IMR-90 (cell line): ENCODE measurements around the gene NBPF1. TPM values are rescaled to one million over a fixed set of nuclear protein-coding genes. Genes with fewer than 3 reads are reported as not detected.

Experiments used
- ATAC-seq: fragments of 200-7000 bp; cut with Tn5 transposase; 2 replicates; pipeline ENCODE4 v1.9.1; 2020; ENCODE audit warnings: low read depth, mild to moderate bottlenecking, moderate library complexity
- Bru-seq: library from RNA; stranded (reverse); fragments of 400-500 nt; gene quantifications from one replicate; lab custom pipeline; 2021; lab: Mats Ljungman, UMichigan
- BruChase-seq, 2 experiments: library from RNA; stranded (reverse); fragments of 400-500 nt; gene quantifications; one replicate each; lab custom pipeline; 2021; lab: Mats Ljungman, UMichigan
- BruUV-seq: library from RNA; stranded (reverse); fragments of 400-500 nt; replicated peaks from 2 replicates; lab custom pipeline; 2021; lab: Mats Ljungman, UMichigan
- CTCF ChIA-PET: fragments of 300-600 bp; formaldehyde crosslinking; extraction: SDS; loops from one replicate; lab custom pipeline; 2021; ENCODE audit warnings: antibody characterized with exemption; lab: Yijun Ruan, JAX
- POLR2A ChIA-PET: fragments of 300-600 bp; sonication (Branson Sonifier 250); formaldehyde crosslinking; loops from one replicate; lab custom pipeline; 2022; ENCODE audit warnings: antibody characterized with exemption; ENCODE audit not compliant: unreplicated experiment; lab: Charles Lee
- DNase-seq: peaks from one replicate; pipeline ENCODE4 v3.0.0; 2013
- H2AFZ ChIP-seq: replicated peaks from 2 replicates; pipeline ENCODE3; 2013; ENCODE audit warnings: low read length, mild to moderate bottlenecking; ENCODE audit not compliant: poor library complexity
- H2AK5ac ChIP-seq: 2 replicates; pipeline ENCODE4 v1.6.1; 2013; ENCODE audit warnings: low read depth, low read length, inconsistent platforms
- H2AK9ac ChIP-seq: replicated peaks from 2 replicates; pipeline ENCODE3; 2013; ENCODE audit warnings: mild to moderate bottlenecking, low read depth, low read length, moderate library complexity; ENCODE audit not compliant: poor library complexity
- H2BK120ac ChIP-seq: 2 replicates; pipeline ENCODE4 v1.6.1; 2013; ENCODE audit warnings: low read depth, low read length, inconsistent platforms
- H2BK15ac ChIP-seq: 3 replicates; pipeline ENCODE4 v1.6.1; 2013; ENCODE audit warnings: low read depth, low read length, inconsistent platforms
- H2BK20ac ChIP-seq: 2 replicates; pipeline ENCODE4 v1.6.1; 2013; ENCODE audit warnings: low read depth, mild to moderate bottlenecking, inconsistent platforms, low read length, moderate library complexity
- H2BK5ac ChIP-seq: 2 replicates; pipeline ENCODE4 v1.6.1; 2013; ENCODE audit warnings: mild to moderate bottlenecking, low read depth, low read length, inconsistent platforms; ENCODE audit not compliant: poor library complexity, severe bottlenecking
- H3K14ac ChIP-seq: replicated peaks from 2 replicates; pipeline ENCODE4 v1.6.1; 2013; ENCODE audit warnings: low read depth, low read length, inconsistent platforms
- H3K18ac ChIP-seq: 2 replicates; pipeline ENCODE4 v1.6.1; 2013; ENCODE audit warnings: low read depth, low read length, control low read depth
- H3K23ac ChIP-seq: 2 replicates; pipeline ENCODE4 v1.6.1; 2013; ENCODE audit warnings: low read depth, low read length, inconsistent platforms
- H3K27ac ChIP-seq: 2 replicates; pipeline ENCODE4 v1.5.1; 2013; ENCODE audit warnings: mild to moderate bottlenecking, control low read depth, low read length; ENCODE audit not compliant: insufficient read depth
- H3K27me3 ChIP-seq: 2 replicates; pipeline ENCODE4 v1.6.1; 2013; ENCODE audit warnings: low read length; ENCODE audit not compliant: control insufficient read depth, insufficient read depth
- H3K36me3 ChIP-seq: 2 replicates; pipeline ENCODE4 v1.6.1; 2013; ENCODE audit warnings: low read length, mixed read lengths; ENCODE audit not compliant: control insufficient read depth, insufficient read depth
- H3K4ac ChIP-seq: 2 replicates; pipeline ENCODE4 v1.6.1; 2013; ENCODE audit warnings: low read depth, low read length, inconsistent platforms
- H3K4me1 ChIP-seq: 2 replicates; pipeline ENCODE4 v1.6.1; 2013; ENCODE audit warnings: low read length, mixed read lengths; ENCODE audit not compliant: control insufficient read depth, insufficient read depth
- H3K4me2 ChIP-seq: 2 replicates; pipeline ENCODE4 v1.6.1; 2013; ENCODE audit warnings: low read depth, mild to moderate bottlenecking, control low read depth, low read length, moderate library complexity
- H3K4me3 ChIP-seq: 2 replicates; pipeline ENCODE4 v1.5.1; 2013; ENCODE audit warnings: low read depth, mild to moderate bottlenecking, control low read depth, low read length, moderate library complexity; ENCODE audit not compliant: insufficient read depth
- H3K56ac ChIP-seq: 2 replicates; pipeline ENCODE4 v1.6.1; 2013; ENCODE audit warnings: low read length, inconsistent platforms; ENCODE audit not compliant: insufficient read depth; ENCODE audit errors: extremely low read depth
- H3K79me1 ChIP-seq, 2 experiments: 2 replicates each; pipeline ENCODE4 v1.6.1; 2013; ENCODE audit warnings: low read length in 2 of 2, inconsistent platforms in 1 of 2, low read depth in 1 of 2
- H3K9ac ChIP-seq: 2 replicates; pipeline ENCODE4 v1.6.1; 2013; ENCODE audit warnings: low read depth, low read length, control low read depth
- H3K9me1 ChIP-seq: 2 replicates; pipeline ENCODE4 v1.6.1; 2013; ENCODE audit warnings: low read length, inconsistent platforms; ENCODE audit not compliant: insufficient read depth
- H3K9me3 ChIP-seq: 2 replicates; pipeline ENCODE4 v1.6.1; 2013; ENCODE audit warnings: low read length; ENCODE audit not compliant: control insufficient read depth, insufficient read depth
- H4K20me1 ChIP-seq: 2 replicates; pipeline ENCODE4 v1.6.1; 2013; ENCODE audit warnings: low read length, inconsistent platforms; ENCODE audit not compliant: insufficient read depth
- H4K5ac ChIP-seq: 2 replicates; pipeline ENCODE4 v1.6.1; 2013; ENCODE audit warnings: mild to moderate bottlenecking, low read depth, low read length, control low read depth
- H4K8ac ChIP-seq, 2 experiments: 2 replicates each; pipeline ENCODE4 v1.6.1; 2013; ENCODE audit warnings: low read depth in 2 of 2, low read length in 2 of 2, control low read depth in 1 of 2, inconsistent platforms in 1 of 2
- H4K91ac ChIP-seq: 2 replicates; pipeline ENCODE4 v1.6.1; 2013; ENCODE audit warnings: low read depth, low read length, inconsistent platforms; ENCODE audit not compliant: insufficient read depth
- MAFK ChIP-seq: IDR thresholded peaks from 2 replicates; pipeline ENCODE4 v1.6.1; 2012; ENCODE audit warnings: low read depth, low read length, improper control_type of control experiment
- MXI1 ChIP-seq: IDR thresholded peaks from 2 replicates; pipeline ENCODE4 v1.6.1; 2012; ENCODE audit warnings: low read depth, mild to moderate bottlenecking, low read length, moderate library complexity, borderline replicate concordance
- POLR2A ChIP-seq: IDR thresholded peaks from 2 replicates; pipeline ENCODE4 v1.6.1; 2012; ENCODE audit warnings: mild to moderate bottlenecking, low read depth, low read length
- RCOR1 ChIP-seq: IDR thresholded peaks from 2 replicates; pipeline ENCODE4 v1.6.1; 2012; ENCODE audit warnings: mild to moderate bottlenecking, low read length, improper control_type of control experiment; ENCODE audit not compliant: insufficient replicate concordance
- RFX5 ChIP-seq: IDR thresholded peaks from 2 replicates; pipeline ENCODE4 v1.8.0; 2012; ENCODE audit warnings: low read depth, mild to moderate bottlenecking, low read length, moderate library complexity
- WGBS, 2 experiments: methylation state at CpG; one replicate each; pipeline versions ENCODE4 v1.1.5 to v1.1.7; 2013; ENCODE audit warnings: missing lambda C conversion rate in 2 of 2; ENCODE audit not compliant: insufficient read length in 1 of 2; ENCODE audit errors: extremely low coverage in 2 of 2; 5-methylcytosine and 5-hydroxymethylcytosine counted together
- dilution Hi-C: fragments of 300-500 bp; cut with HindIII; formaldehyde crosslinking; loops from one replicate; pipeline ENCODE4 v1.14.3; 2018; ENCODE audit warnings: low sequenced_read_pairs; ENCODE audit not compliant: unreplicated experiment
- in situ Hi-C: fragments of 300-500 bp; cut with MboI; formaldehyde crosslinking; loops from 3 replicates; pipeline ENCODE4 v1.14.3; 2019; ENCODE audit warnings: low sequenced_read_pairs, inconsistent platforms, mixed read lengths
- intact Hi-C: fragments of 100-400 bp; cut with micrococcal nuclease; formaldehyde crosslinking; loops from 2 replicates; pipeline ENCODE4 v1.10.0; 2022
- long read RNA-seq: library from polyadenylated mRNA; unstranded; transcript quantifications from one replicate; pipeline ENCODE4 v2.0.0, GENCODE V29; 2021; ENCODE audit not compliant: unreplicated experiment
- polyA plus RNA-seq, 3 experiments: library from polyadenylated mRNA; depleted of rRNA; stranded (reverse); fragments of >200 nt; gene quantifications; 2 replicates each; pipeline ENCODE4 v1.2.3, GENCODE V29; 2012; ENCODE audit warnings: low replicate concordance in 1 of 3
- total RNA-seq: library from RNA; depleted of rRNA; stranded (reverse); fragments of >200 nt; gene quantifications from 2 replicates; pipeline ENCODE4 v1.2.3, GENCODE V29; 2012; rRNA removed
- TF ChIP-seq, protein P1 (sequence below): fragments of 150-350 bp; IDR thresholded peaks from 2 replicates; pipeline ENCODE4 v1.6.1; 2017; ENCODE audit warnings: mild to moderate bottlenecking, antibody characterized with exemption, low read length, low read depth
- TF ChIP-seq, protein P2 (sequence below): fragments of 150-350 bp; IDR thresholded peaks from 2 replicates; pipeline ENCODE4 v1.6.1; 2016; ENCODE audit warnings: low read depth, mild to moderate bottlenecking, low read length, moderate library complexity, borderline replicate concordance
- TF ChIP-seq, protein P3 (sequence below): conservative IDR thresholded peaks from 2 replicates; pipeline ENCODE4 v1.5.1; 2012; ENCODE audit warnings: mild to moderate bottlenecking, low read depth, low read length, improper control_type of control experiment

Gene NBPF1
- total RNA-seq (25.3 and 28.3 TPM in 2 replicates), polyA plus RNA-seq (2012; rRNA removed) (17.1 and 18.8 TPM in 2 replicates), Bru-seq, nascent RNA (percentile 69 among the genes with signal in this experiment), BruChase-seq, experiment 1, labeled RNA remaining after a 6-hour chase (percentile 68 among the genes with signal in this experiment), BruChase-seq, experiment 2, labeled RNA remaining after a 2-hour chase (percentile 77 among the genes with signal in this experiment)
- 8.8 and 12.8 TPM in 2 replicates for polyA plus RNA-seq (2012; cell fraction: cytosol; rRNA removed)
- 23.2 and 44.6 TPM in 2 replicates for polyA plus RNA-seq (2012; cell fraction: nucleus; rRNA removed; ENCODE audit: low replicate concordance)
- long read RNA-seq, partial matches to known transcripts = 7 of 34 reads
- long read RNA-seq, other reads (novel, unspliced or antisense) = 19 of 34 reads

DNA sequence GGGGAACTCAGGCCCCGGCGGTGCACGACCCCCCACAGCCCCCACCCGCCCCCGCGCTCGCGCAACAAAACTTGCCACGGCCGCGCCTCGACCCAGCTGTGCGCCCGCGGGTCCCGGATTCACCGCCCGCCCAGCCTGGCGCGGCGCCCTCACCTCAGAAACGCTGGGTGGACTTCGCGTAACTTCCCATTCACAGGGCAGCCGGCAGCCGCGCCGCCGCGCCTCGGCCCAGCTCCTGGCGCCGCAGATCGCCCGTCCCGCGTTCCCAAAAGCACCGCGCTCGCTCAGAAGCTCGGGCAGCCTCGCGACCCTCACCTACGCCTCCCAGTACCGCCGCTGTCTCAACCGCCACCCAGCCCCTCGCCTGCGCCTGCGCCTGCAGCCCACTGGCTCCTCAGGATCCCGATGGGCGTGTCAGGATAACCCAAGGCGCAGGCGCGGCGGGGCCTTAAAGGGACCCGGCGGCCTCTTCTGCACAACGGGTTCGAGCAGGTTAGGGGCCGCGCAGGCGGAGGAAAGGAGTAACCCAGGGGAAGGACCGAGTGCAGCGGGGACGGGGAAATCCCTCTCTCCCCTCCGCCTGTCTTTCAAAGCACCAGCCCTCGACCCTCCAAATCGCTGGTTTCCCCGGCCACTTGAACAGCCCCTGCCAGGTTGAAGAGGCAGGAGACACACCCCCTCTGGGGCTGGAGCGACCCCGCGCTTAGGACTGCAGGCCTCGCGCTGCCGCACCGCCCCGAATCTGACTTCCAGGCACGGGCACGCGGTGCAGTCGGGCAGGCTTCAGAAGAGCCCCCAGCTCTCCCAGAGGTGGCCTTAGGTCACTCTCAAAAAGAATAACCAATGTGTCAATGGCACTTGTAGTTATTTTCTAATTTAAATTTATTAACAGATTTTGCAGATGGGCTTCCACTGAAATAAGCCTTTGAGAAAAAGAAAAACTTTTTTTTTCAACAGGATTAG is at the start of gene NBPF1:
Gene NBPF1 (minus strand): TSS at position 380 of the 963 bp plus-strand sequence.
- peak; percentile 99 for ATAC-seq
- peak within 1 kb of the TSS; percentile 98 for H2AFZ ChIP-seq
- peak within 1 kb of the TSS; percentile 84 for H3K14ac ChIP-seq
- H2BK20ac ChIP-seq = no peak within 1 kb of the TSS
- peak within 1 kb of the TSS; percentile 93 for H2AK9ac ChIP-seq
- in situ Hi-C loops (loop anchor here (25.0 kb wide), 1 partner anchor 424 kb away; no protein-coding TSS in a partner anchor), dilution Hi-C loops (no loop called here), intact Hi-C loops (loop anchor here (5.0 kb wide), 1 partner anchor 319 kb away; no protein-coding TSS in a partner anchor)
- H3K79me1 ChIP-seq = peaks cover 13 to 33% of the 10 kb centered on the region in 2 experiments
- no peaks in the 10 kb centered on the region for H3K27me3 ChIP-seq
- BruUV-seq = no TSS peak
- peaks cover 3% of the 10 kb centered on the region; the same call in 1 of the 2 replicates for H3K4me1 ChIP-seq
- H2BK5ac ChIP-seq = peak within 1 kb of the TSS; percentile 83
- H3K36me3 ChIP-seq = peaks cover 4% of the 10 kb centered on the region
- H3K9me3 ChIP-seq = no peaks in the 10 kb centered on the region
- peaks cover 2% of the 10 kb centered on the region; the same call in 1 of the 2 replicates for H3K9me1 ChIP-seq
- peaks cover under 1% of the 10 kb centered on the region; the same call in 1 of the 2 replicates for H4K20me1 ChIP-seq
- H3K4ac ChIP-seq = peak within 1 kb of the TSS; percentile 91
- peak within 1 kb of the TSS; percentile 4; the same call in 1 of the 3 replicates for H2BK15ac ChIP-seq
- H3K27ac ChIP-seq = peak within 1 kb of the TSS; percentile 72
- peak within 1 kb of the TSS; percentile 80 for H3K9ac ChIP-seq
- H2AK5ac ChIP-seq = peak within 1 kb of the TSS; percentile 65; the same call in 1 of the 2 replicates
- ChIA-PET POLR2A (interaction anchor here (0.8 kb wide), 1 partner anchor 103 kb away, joined by 17 read pairs; no protein-coding TSS in a partner anchor), CTCF (interaction anchor here (1.1 to 2.5 kb wide), 2 partner anchors 8 to 302 kb away, joined by 3 to 21 read pairs; no protein-coding TSS in a partner anchor)
- peak within 1 kb of the TSS; percentile 33 for H4K5ac ChIP-seq
- H3K4me3 ChIP-seq = peak within 1 kb of the TSS; percentile 56
- peak within 1 kb of the TSS; percentile 75 for H2BK120ac ChIP-seq
- H3K23ac ChIP-seq = peak within 1 kb of the TSS; percentile 91
- peak within 1 kb of the TSS; percentile 88 for H4K91ac ChIP-seq
- peak; percentile 94 for DNase-seq
- 1% methylated on average over 82 of the region's 82 CpGs; no CpG with 5 or more reads in 1 of the 2 experiments for WGBS, 2 experiments
- H3K4me2 ChIP-seq = peak within 1 kb of the TSS; percentile 86
- peak within 1 kb of the TSS; percentile 6 to 95 for H4K8ac ChIP-seq
- H3K56ac ChIP-seq = peak within 1 kb of the TSS; percentile 41
- no peak within 1 kb of the TSS; the same call in 1 of the 2 replicates for H3K18ac ChIP-seq
- TF ChIP-seq RFX5 (no peak), POLR2A (peak; percentile 66), MXI1 (peak; percentile 67; the same call in 1 of the 2 replicates), RCOR1 (peak; percentile 63), MAFK (no peak)
- TF ChIP-seq, protein P1, sequence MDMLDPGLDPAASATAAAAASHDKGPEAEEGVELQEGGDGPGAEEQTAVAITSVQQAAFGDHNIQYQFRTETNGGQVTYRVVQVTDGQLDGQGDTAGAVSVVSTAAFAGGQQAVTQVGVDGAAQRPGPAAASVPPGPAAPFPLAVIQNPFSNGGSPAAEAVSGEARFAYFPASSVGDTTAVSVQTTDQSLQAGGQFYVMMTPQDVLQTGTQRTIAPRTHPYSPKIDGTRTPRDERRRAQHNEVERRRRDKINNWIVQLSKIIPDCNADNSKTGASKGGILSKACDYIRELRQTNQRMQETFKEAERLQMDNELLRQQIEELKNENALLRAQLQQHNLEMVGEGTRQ = 0 out of 2 replicates have a peak, but pooled peaks have one; percentile 2
- TF ChIP-seq, protein P2, sequence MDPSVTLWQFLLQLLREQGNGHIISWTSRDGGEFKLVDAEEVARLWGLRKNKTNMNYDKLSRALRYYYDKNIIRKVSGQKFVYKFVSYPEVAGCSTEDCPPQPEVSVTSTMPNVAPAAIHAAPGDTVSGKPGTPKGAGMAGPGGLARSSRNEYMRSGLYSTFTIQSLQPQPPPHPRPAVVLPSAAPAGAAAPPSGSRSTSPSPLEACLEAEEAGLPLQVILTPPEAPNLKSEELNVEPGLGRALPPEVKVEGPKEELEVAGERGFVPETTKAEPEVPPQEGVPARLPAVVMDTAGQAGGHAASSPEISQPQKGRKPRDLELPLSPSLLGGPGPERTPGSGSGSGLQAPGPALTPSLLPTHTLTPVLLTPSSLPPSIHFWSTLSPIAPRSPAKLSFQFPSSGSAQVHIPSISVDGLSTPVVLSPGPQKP = 0 out of 2 replicates have a peak, but pooled peaks have one; percentile 17
- TF ChIP-seq, protein P3, sequence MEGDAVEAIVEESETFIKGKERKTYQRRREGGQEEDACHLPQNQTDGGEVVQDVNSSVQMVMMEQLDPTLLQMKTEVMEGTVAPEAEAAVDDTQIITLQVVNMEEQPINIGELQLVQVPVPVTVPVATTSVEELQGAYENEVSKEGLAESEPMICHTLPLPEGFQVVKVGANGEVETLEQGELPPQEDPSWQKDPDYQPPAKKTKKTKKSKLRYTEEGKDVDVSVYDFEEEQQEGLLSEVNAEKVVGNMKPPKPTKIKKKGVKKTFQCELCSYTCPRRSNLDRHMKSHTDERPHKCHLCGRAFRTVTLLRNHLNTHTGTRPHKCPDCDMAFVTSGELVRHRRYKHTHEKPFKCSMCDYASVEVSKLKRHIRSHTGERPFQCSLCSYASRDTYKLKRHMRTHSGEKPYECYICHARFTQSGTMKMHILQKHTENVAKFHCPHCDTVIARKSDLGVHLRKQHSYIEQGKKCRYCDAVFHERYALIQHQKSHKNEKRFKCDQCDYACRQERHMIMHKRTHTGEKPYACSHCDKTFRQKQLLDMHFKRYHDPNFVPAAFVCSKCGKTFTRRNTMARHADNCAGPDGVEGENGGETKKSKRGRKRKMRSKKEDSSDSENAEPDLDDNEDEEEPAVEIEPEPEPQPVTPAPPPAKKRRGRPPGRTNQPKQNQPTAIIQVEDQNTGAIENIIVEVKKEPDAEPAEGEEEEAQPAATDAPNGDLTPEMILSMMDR = no peak
